ENCODE data around the gene SSR4.

The SSR4 gene

GRCh38 chrX:153782871-153783270 is 11.6 kb upstream of the SSR4 start:
- no peaks in the 10 kb centered on the region for H3K9me2 ChIP-seq (replicated peaks; ENCODE audit: insufficient read depth, low read length)
- H3F3A ChIP-seq (ENCODE audit: insufficient read depth, low read length) = no peaks in the 10 kb centered on the region
- 0 out of 2 replicates have a peak, but pooled peaks cover 3% of the 10 kb centered on the region for H3K27me3 ChIP-seq (replicated peaks; ENCODE audit: insufficient read depth, low read length)
- H3K36me3 ChIP-seq (replicated peaks; ENCODE audit: insufficient read depth, low read length) = no peaks in the 10 kb centered on the region
- H4K20me1 ChIP-seq (ENCODE audit: insufficient read depth, low read length) = no peaks in the 10 kb centered on the region
- H3K4me1 ChIP-seq (ENCODE audit: low read length) = no peaks in the 10 kb centered on the region
- TF ChIP-seq EZH2phosphoT487 (IDR thresholded peaks at IDR 0.05; ENCODE audit: low read length) (no peak), EZH2 (optimal IDR thresholded peaks at IDR 0.05; ENCODE audit: low read depth, low read length) (no peak), CTCF (IDR thresholded peaks at IDR 0.05; ENCODE audit: low read length) (no peak)
- H3K27ac ChIP-seq (ENCODE audit: low read length) = no peak overlapping the region
- H2AFZ ChIP-seq (ENCODE audit: low read length) = no peak overlapping the region
- H3K79me2 ChIP-seq (ENCODE audit: low read length) = no peaks in the 10 kb centered on the region
- no peaks in the 10 kb centered on the region for H3K9me3 ChIP-seq (replicated peaks; ENCODE audit: insufficient read depth, low read length)
- DNase-seq = no peak
- no peak overlapping the region for H3K4me2 ChIP-seq (ENCODE audit: low read depth, low read length)
- no peak overlapping the region for H3K4me3 ChIP-seq (ENCODE audit: low read length)
- no peak overlapping the region for H3K9ac ChIP-seq (ENCODE audit: low read length)

- no peak overlapping the region for H3K4me3 ChIP-seq (ENCODE audit: low read length)
- no peak overlapping the region for H3K27ac ChIP-seq (ENCODE audit: low read length)
- H4K20me1 ChIP-seq (ENCODE audit: insufficient read depth, low read length) = no peaks in the 10 kb centered on the region
- no peaks in the 10 kb centered on the region for H3K79me2 ChIP-seq (ENCODE audit: low read length)
- 0 out of 2 replicates have a peak, but pooled peaks cover 3% of the 10 kb centered on the region for H3K27me3 ChIP-seq (replicated peaks; ENCODE audit: insufficient read depth, low read length)
- H3K9me3 ChIP-seq (replicated peaks; ENCODE audit: insufficient read depth, low read length) = no peaks in the 10 kb centered on the region
- no peaks in the 10 kb centered on the region for H3K9me2 ChIP-seq (replicated peaks; ENCODE audit: insufficient read depth, low read length)
- TF ChIP-seq CTCF (IDR thresholded peaks at IDR 0.05; ENCODE audit: low read length) (no peak), EZH2 (optimal IDR thresholded peaks at IDR 0.05; ENCODE audit: low read depth, low read length) (no peak), EZH2phosphoT487 (IDR thresholded peaks at IDR 0.05; ENCODE audit: low read length) (no peak)
- H3K36me3 ChIP-seq (replicated peaks; ENCODE audit: insufficient read depth, low read length) = no peaks in the 10 kb centered on the region
- no peak for DNase-seq
- H3K4me2 ChIP-seq (ENCODE audit: low read depth, low read length) = no peak overlapping the region
- H3K4me1 ChIP-seq (ENCODE audit: low read length) = no peaks in the 10 kb centered on the region
- H3K9ac ChIP-seq (ENCODE audit: low read length) = no peak overlapping the region
- H3F3A ChIP-seq (ENCODE audit: insufficient read depth, low read length) = no peaks in the 10 kb centered on the region
- no peak overlapping the region for H2AFZ ChIP-seq (ENCODE audit: low read length)
These were observed 11.0 kb upstream of the SSR4 start for GRCh38 chrX:153783378-153784013.

- no peaks in the 10 kb centered on the region for H3K4me1 ChIP-seq (ENCODE audit: low read length)
- no peaks in the 10 kb centered on the region for H3K9me3 ChIP-seq (replicated peaks; ENCODE audit: insufficient read depth, low read length)
- H3K36me3 ChIP-seq (replicated peaks; ENCODE audit: insufficient read depth, low read length) = no peaks in the 10 kb centered on the region
- H3K27me3 ChIP-seq (replicated peaks; ENCODE audit: insufficient read depth, low read length) = 0 out of 2 replicates have a peak, but pooled peaks cover 3% of the 10 kb centered on the region
- H3F3A ChIP-seq (ENCODE audit: insufficient read depth, low read length) = no peaks in the 10 kb centered on the region
- TF ChIP-seq EZH2phosphoT487 (IDR thresholded peaks at IDR 0.05; ENCODE audit: low read length) (no peak), CTCF (IDR thresholded peaks at IDR 0.05; ENCODE audit: low read length) (no peak), EZH2 (optimal IDR thresholded peaks at IDR 0.05; ENCODE audit: low read depth, low read length) (no peak)
- no peak overlapping the region for H3K4me2 ChIP-seq (ENCODE audit: low read depth, low read length)
- no peak overlapping the region for H2AFZ ChIP-seq (ENCODE audit: low read length)
- DNase-seq = no peak
- H3K79me2 ChIP-seq (ENCODE audit: low read length) = no peaks in the 10 kb centered on the region
- H3K9me2 ChIP-seq (replicated peaks; ENCODE audit: insufficient read depth, low read length) = no peaks in the 10 kb centered on the region
- no peak overlapping the region for H3K4me3 ChIP-seq (ENCODE audit: low read length)
- H3K9ac ChIP-seq (ENCODE audit: low read length) = no peak overlapping the region
- H3K27ac ChIP-seq (ENCODE audit: low read length) = no peak overlapping the region
- H4K20me1 ChIP-seq (ENCODE audit: insufficient read depth, low read length) = no peaks in the 10 kb centered on the region
These were observed 10.0 kb upstream of the SSR4 start for GRCh38 chrX:153784325-153784967.
